GM12873 (cell line): Measurements from ENCODE around the gene ETV2.
A peak's percentile ranks its signal among the peaks of the same experiment; 100 is the strongest.

ENCODE experiments used
- TF ChIP-seq, protein P1 (sequence below): IDR thresholded peaks from 2 replicates; pipeline ENCODE4 v1.5.1; 2012; ENCODE audit warnings: low read depth, mild to moderate bottlenecking, moderate library complexity, low read length, control low read depth; ENCODE audit not compliant: insufficient read depth; ENCODE audit errors: missing control alignments

The ETV2 gene

DNA sequence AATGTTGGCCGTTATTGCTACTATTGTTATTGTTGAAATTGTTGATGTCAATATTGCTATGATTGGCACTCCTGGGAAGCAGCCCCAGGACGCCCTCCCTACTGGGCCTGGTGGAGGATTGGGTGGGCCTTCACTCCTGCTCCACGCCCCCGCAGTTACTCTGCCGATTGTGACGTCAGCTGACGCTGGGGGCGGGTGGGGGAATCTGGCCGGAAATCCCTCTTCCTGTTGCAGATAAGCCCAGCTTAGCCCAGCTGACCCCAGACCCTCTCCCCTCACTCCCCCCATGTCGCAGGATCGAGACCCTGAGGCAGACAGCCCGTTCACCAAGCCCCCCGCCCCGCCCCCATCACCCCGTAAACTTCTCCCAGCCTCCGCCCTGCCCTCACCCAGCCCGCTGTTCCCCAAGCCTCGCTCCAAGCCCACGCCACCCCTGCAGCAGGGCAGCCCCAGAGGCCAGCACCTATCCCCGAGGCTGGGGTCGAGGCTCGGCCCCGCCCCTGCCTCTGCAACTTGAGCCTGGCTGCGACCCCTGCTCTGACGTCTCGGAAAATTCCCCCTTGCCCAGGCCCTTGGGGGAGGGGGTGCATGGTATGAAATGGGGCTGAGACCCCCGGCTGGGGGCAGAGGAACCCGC, at the start of gene ETV2:
Gene ETV2, plus strand, starts transcription at position 231 of the 637 bp plus-strand sequence. CDS start 716 bp downstream, outside the sequence.
- TF ChIP-seq, protein P1, sequence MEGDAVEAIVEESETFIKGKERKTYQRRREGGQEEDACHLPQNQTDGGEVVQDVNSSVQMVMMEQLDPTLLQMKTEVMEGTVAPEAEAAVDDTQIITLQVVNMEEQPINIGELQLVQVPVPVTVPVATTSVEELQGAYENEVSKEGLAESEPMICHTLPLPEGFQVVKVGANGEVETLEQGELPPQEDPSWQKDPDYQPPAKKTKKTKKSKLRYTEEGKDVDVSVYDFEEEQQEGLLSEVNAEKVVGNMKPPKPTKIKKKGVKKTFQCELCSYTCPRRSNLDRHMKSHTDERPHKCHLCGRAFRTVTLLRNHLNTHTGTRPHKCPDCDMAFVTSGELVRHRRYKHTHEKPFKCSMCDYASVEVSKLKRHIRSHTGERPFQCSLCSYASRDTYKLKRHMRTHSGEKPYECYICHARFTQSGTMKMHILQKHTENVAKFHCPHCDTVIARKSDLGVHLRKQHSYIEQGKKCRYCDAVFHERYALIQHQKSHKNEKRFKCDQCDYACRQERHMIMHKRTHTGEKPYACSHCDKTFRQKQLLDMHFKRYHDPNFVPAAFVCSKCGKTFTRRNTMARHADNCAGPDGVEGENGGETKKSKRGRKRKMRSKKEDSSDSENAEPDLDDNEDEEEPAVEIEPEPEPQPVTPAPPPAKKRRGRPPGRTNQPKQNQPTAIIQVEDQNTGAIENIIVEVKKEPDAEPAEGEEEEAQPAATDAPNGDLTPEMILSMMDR: no peak

GRCh38 chr19:35592226-35592625, 49.3 kb upstream of the ETV2 start:
- TF ChIP-seq, protein P1: peak; percentile 81

DNA sequence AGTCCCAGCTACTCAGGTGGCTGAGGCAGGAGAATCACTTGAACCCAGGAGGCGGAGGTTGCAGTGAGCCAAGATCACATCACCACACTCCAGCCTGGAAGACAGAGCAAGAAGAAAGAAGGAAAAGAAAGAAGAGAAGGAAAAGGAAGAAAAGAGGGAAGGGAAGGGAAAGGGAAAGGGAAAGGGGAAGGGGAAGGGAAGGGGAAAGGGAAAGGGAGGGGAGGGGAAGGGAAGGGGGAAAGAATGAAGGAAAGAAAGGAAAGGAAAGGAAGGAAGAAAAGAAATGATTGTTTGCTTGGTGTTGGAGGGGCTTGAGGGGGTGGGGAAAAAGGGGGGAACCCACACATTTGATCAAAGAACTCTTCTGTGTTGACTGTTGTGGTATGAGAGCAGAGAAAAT, 45.6 kb upstream of the ETV2 start:
- TF ChIP-seq, protein P1: no peak

- TF ChIP-seq, protein P1: no peak
Observed at GRCh38 chr19:35596366-35596999, 45.1 kb upstream of the ETV2 start.

DNA sequence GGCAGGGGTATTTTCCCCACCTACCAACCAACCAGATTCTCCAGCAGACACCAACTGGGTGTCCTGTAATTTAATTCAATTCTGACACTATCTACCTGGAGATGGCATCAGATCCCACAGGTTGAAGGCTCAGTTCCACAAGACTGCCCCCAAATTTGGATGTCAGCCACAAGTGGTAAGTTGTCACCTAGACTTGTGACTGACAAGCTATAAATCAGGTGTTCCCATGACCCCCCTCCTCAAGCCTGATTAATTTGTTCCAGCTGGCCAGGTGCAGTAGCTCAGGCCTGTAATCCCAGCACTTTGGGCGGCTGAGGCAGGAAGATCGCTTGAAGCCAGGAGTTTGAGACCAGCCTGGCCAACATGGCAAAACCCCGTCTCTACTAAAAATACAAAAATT, 39.6 kb upstream of the ETV2 start:
- TF ChIP-seq, protein P1: no peak

DNA sequence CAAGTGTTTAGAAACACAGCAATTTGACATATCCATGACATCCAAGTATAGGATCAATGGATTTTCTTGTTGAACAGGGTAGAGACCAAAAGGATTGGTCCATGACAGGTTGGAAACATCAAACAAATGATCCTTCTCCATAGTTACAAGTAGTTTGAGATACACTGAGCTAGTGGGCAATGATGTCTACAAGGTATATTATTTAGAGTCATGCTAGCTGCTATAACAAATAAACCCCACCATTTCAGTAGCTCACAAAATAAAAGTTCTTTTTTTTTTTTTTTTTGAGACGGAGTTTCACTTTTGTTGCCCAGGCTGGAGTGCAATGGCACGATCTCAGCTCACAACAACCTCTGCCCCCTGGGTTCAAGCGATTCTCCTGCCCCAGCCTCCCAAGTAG, 33.9 kb upstream of the ETV2 start:
- TF ChIP-seq, protein P1: no peak

- TF ChIP-seq, protein P1: no peak
Observed at GRCh38 chr19:35608251-35608650, 33.3 kb upstream of the ETV2 start.
